Activated CD8-positive, alpha-beta memory T cell treated with anti-CD3 and anti-CD28 coated beads, Interleukin-2, amount 50 U/mL, for 1 hour (primary cell): ENCODE measurements around the gene TEKT3.

ENCODE experiments used
- DNase-seq: peaks from one replicate; pipeline ENCODE4 v3.0.0-alpha.2; 2020; ENCODE audit errors: extremely low read depth

TEKT3 gene

GRCh38 chr17:15349119-15349518 is 7.7 kb upstream of the TEKT3 start:
- no peak for DNase-seq

- DNase-seq: no peak
These were observed 6.6 kb upstream of the TEKT3 start for GRCh38 chr17:15348021-15348420.

- DNase-seq: no peak
These were observed 4.7 kb upstream of the TEKT3 start for GRCh38 chr17:15346066-15346595.

GRCh38 chr17:15343749-15344148 is 2.4 kb upstream of the TEKT3 start:
- no peak for DNase-seq

- no peak for DNase-seq
These were observed 1.1 kb upstream of the TEKT3 start for GRCh38 chr17:15342460-15342859.

- DNase-seq: no peak
These were observed 569 bp upstream of the TEKT3 start for GRCh38 chr17:15341966-15342365.

GRCh38 chr17:15340966-15341365 is 431 bp downstream of the TEKT3 start:
- DNase-seq: no peak

GRCh38 chr17:15335446-15335845 is 6.0 kb downstream of the TEKT3 start:
- DNase-seq: no peak

GRCh38 chr17:15334266-15334665 is 7.1 kb downstream of the TEKT3 start:
- no peak for DNase-seq

- DNase-seq: no peak
These were observed 9.1 kb downstream of the TEKT3 start for GRCh38 chr17:15332338-15332737.

- DNase-seq: no peak
These were observed 18.3 kb downstream of the TEKT3 start for GRCh38 chr17:15323131-15323530.

GRCh38 chr17:15321556-15322251 is 19.7 kb downstream of the TEKT3 start:
- DNase-seq: no peak

GRCh38 chr17:15319452-15320010 is 21.9 kb downstream of the TEKT3 start:
- DNase-seq: no peak

GRCh38 chr17:15311996-15312395 is 29.4 kb downstream of the TEKT3 start:
- DNase-seq: no peak

GRCh38 chr17:15309793-15310192 is 31.6 kb downstream of the TEKT3 start:
- no peak for DNase-seq

- no peak for DNase-seq
These were observed 32.2 kb downstream of the TEKT3 start for GRCh38 chr17:15309236-15309635.

- no peak for DNase-seq
These were observed 32.6 kb downstream of the TEKT3 start for GRCh38 chr17:15308758-15309157.

- DNase-seq: no peak
These were observed 33.7 kb downstream of the TEKT3 start for GRCh38 chr17:15307710-15308111.

- DNase-seq: no peak
These were observed 37.5 kb downstream of the TEKT3 start for GRCh38 chr17:15303851-15304250.

GRCh38 chr17:15303268-15303667 is 38.1 kb downstream of the TEKT3 start:
- no peak for DNase-seq

- DNase-seq: no peak
These were observed 39.6 kb downstream of the TEKT3 start for GRCh38 chr17:15301845-15302244.

- no peak for DNase-seq
These were observed 43.2 kb downstream of the TEKT3 start for GRCh38 chr17:15298176-15298575.

GRCh38 chr17:15293558-15293957 is 47.8 kb downstream of the TEKT3 start:
- no peak for DNase-seq
